ENCODE data around the gene FGF5.

DNA sequence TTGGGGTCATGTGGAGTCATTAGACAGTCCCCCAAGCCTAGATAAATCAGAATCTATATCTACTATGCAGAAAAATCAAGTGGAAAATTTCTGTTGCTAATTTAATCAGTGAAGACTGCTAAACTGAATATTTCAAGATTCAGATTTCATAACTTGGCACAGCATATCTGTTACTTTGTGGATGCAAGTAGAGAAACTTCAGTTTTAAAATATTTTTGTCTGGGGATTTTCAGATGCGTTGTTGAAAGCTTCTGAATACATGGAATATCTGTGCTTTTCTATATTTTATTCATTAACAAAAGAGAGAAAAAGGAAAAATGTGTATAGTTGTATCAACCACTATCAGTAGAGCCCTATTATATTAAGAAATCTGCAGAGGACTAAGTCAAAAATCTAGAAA lies 4.4 kb downstream of the FGF5 start:
- TF ChIP-seq ZNF274 (IDR thresholded peaks at IDR 0.05; ENCODE audit: low read depth, low read length) (no peak), SP1 (IDR thresholded peaks at IDR 0.05; ENCODE audit: low read depth) (no peak), TCF7L2 (IDR thresholded peaks at IDR 0.05; ENCODE audit: borderline replicate concordance, extremely low read depth, insufficient read depth, insufficient read length) (no peak)
